Esophagus muscularis mucosa (tissue), 4 donors: ENCODE results near the gene ACE2. TPM values are rescaled to one million over a fixed set of nuclear protein-coding genes. Genes with fewer than 3 reads are reported as not detected.

Experiments
- DNase-seq: peaks from one replicate; pipeline ENCODE4 v3.0.0-alpha.2; 2017; ENCODE audit errors: extremely low spot score
- H3K27ac ChIP-seq, 4 donors: fragments of 200-600 bp; sonication (generic); replicated peaks in 1 of 4; 1 replicate in 3 of 4; 2 replicates in 1 of 4; pipeline ENCODE4 v1.5.1; 2016 to 2019; ENCODE audit warnings: mild to moderate bottlenecking in 1 of 4
- H3K27me3 ChIP-seq, 4 donors: fragments of 200-600 bp; sonication (generic); one replicate each; pipeline versions ENCODE4 v1.5.1 to v1.6.0; 2016 to 2019
- H3K36me3 ChIP-seq, 4 donors: fragments of 200-600 bp; sonication (generic); one replicate each; pipeline ENCODE4 v1.5.1; 2016 to 2019
- H3K4me1 ChIP-seq, 4 donors: fragments of 200-600 bp; sonication (generic); one replicate each; pipeline ENCODE4 v1.5.1; 2016 to 2019
- H3K4me3 ChIP-seq, 4 donors: fragments of 200-600 bp; sonication (generic); 1 replicate in 2 of 4; 2 replicates in 2 of 4; pipeline ENCODE4 v1.5.1; 2016 to 2019; ENCODE audit warnings: mild to moderate bottlenecking in 4 of 4, moderate library complexity in 1 of 4
- H3K9me3 ChIP-seq, 4 donors: fragments of 200-600 bp; sonication (generic); 1 replicate in 3 of 4; 2 replicates in 1 of 4; pipeline ENCODE4 v1.5.1; 2016 to 2019
- CTCF ChIP-seq, 3 experiments: fragments of 200-600 bp in 2 of 3; fragments of 450-650 bp in 1 of 3; sonication (generic) in 2 of 3; IDR thresholded peaks; one replicate each; pipeline ENCODE4 v1.5.1; 2017 to 2019; ENCODE audit warnings: antibody characterized with exemption in 3 of 3, mild to moderate bottlenecking in 2 of 3, moderate library complexity in 1 of 3
- EP300 ChIP-seq: sonication (generic); formaldehyde crosslinking; IDR thresholded peaks from one replicate; pipeline ENCODE4 v1.6.1; 2017; ENCODE audit warnings: antibody characterized with exemption
- POLR2A ChIP-seq: fragments of 450-650 bp; IDR thresholded peaks from one replicate; pipeline ENCODE4 v1.6.1; 2017; ENCODE audit warnings: antibody characterized with exemption, moderate library complexity, mild to moderate bottlenecking, low read depth
- POLR2AphosphoS5 ChIP-seq, 2 donors: sonication (generic); formaldehyde crosslinking; IDR thresholded peaks; one replicate each; pipeline ENCODE4 v1.6.1; 2017; ENCODE audit warnings: antibody characterized with exemption in 2 of 2
- WGBS: methylation state at CpG from one replicate; pipeline ENCODE4 v1.1.5; 2018; 5-methylcytosine and 5-hydroxymethylcytosine counted together
- intact Hi-C: fragments of 100-400 bp; cut with DNase I; formaldehyde crosslinking; loops from one replicate; pipeline ENCODE4 v1.15.1; 2023
- total RNA-seq, 4 donors: library from RNA; depleted of rRNA; stranded (reverse); fragments of >200 nt; gene quantifications; one replicate each; pipeline versions ENCODE4 v1.1.0 to v1.2.1, GENCODE V29; 2016

Gene ACE2
- total RNA-seq, 4 donors from 2014 or later, result 2.9 to 5.2 (median 4.2) TPM

GRCh38 chrX:15566244-15566643 lies 34.5 kb downstream of the ACE2 start:
- no peak for DNase-seq
- no peak overlapping the region for H3K27ac ChIP-seq
- H3K36me3 ChIP-seq, result no peaks in the 10 kb centered on the region
- H3K9me3 ChIP-seq, result no peaks in the 10 kb centered on the region
- TF ChIP-seq CTCF (IDR thresholded peaks at IDR 0.05) (no peak), EP300 (no peak), POLR2AphosphoS5 (IDR thresholded peaks at IDR 0.05) (no peak), POLR2A (no peak)
- H3K27me3 ChIP-seq, result no peaks in the 10 kb centered on the region
- 65% methylated on average over 1 of the region's 1 CpG for WGBS
- H3K4me3 ChIP-seq, result no peak overlapping the region
- no peaks in the 10 kb centered on the region for H3K4me1 ChIP-seq
- intact Hi-C loops, result loop anchor here (10.0 kb wide), 1 partner anchor 211 kb away; no protein-coding TSS in a partner anchor

- no peak for DNase-seq
- intact Hi-C loops, result loop anchor here (5.0 to 10.0 kb wide), 2 partner anchors 93 to 210 kb away; no protein-coding TSS in a partner anchor
- Histone ChIP-seq H3K4me1 (no peaks in the 10 kb centered on the region), H3K27me3 (no peaks in the 10 kb centered on the region), H3K36me3 (no peaks in the 10 kb centered on the region), H3K27ac (no peak overlapping the region), H3K4me3 (no peak overlapping the region), H3K9me3 (no peaks in the 10 kb centered on the region)
- peak; percentile 24 to 53 (median 39) for TF ChIP-seq CTCF (IDR thresholded peaks at IDR 0.05)
- no peak for TF ChIP-seq POLR2A
- TF ChIP-seq EP300, result no peak
- TF ChIP-seq POLR2AphosphoS5 (IDR thresholded peaks at IDR 0.05), result no peak
- 28% methylated on average over 5 of the region's 5 CpGs for WGBS
These were observed 35.7 kb downstream of the ACE2 start for GRCh38 chrX:15564981-15565579.

GRCh38 chrX:15563056-15563455 lies 37.7 kb downstream of the ACE2 start:
- Histone ChIP-seq H3K27ac (no peak overlapping the region), H3K9me3 (no peaks in the 10 kb centered on the region), H3K4me3 (no peak overlapping the region), H3K27me3 (peaks cover 0 to 3% (median 0%) of the 10 kb centered on the region in 4 donors), H3K4me1 (no peaks in the 10 kb centered on the region), H3K36me3 (no peaks in the 10 kb centered on the region)
- intact Hi-C loops, result loop anchor here (5.0 to 10.0 kb wide), 2 partner anchors 91 to 208 kb away; no protein-coding TSS in a partner anchor
- 73% methylated on average over 7 of the region's 7 CpGs for WGBS
- TF ChIP-seq EP300 (no peak), POLR2AphosphoS5 (IDR thresholded peaks at IDR 0.05) (no peak), POLR2A (no peak)
- DNase-seq, result no peak

GRCh38 chrX:15560924-15561323 lies 39.8 kb downstream of the ACE2 start:
- peaks cover 0 to 3% (median 0%) of the 10 kb centered on the region in 4 donors for H3K27me3 ChIP-seq
- H3K9me3 ChIP-seq, result no peaks in the 10 kb centered on the region
- WGBS, result 73% methylated on average over 3 of the region's 3 CpGs
- TF ChIP-seq POLR2AphosphoS5 (IDR thresholded peaks at IDR 0.05), result no peak
- no peak for TF ChIP-seq CTCF (IDR thresholded peaks at IDR 0.05)
- TF ChIP-seq POLR2A, result no peak
- no peak for TF ChIP-seq EP300
- H3K4me1 ChIP-seq, result no peaks in the 10 kb centered on the region
- intact Hi-C loops, result loop anchor here (5.0 to 10.0 kb wide), 2 partner anchors 89 to 206 kb away; no protein-coding TSS in a partner anchor
- no peak overlapping the region for H3K27ac ChIP-seq
- H3K36me3 ChIP-seq, result no peaks in the 10 kb centered on the region
- H3K4me3 ChIP-seq, result no peak overlapping the region
- no peak for DNase-seq

GRCh38 chrX:15559227-15559626 lies 41.5 kb downstream of the ACE2 start:
- intact Hi-C loops, result no loop called here
- Histone ChIP-seq H3K27ac (no peak overlapping the region), H3K4me3 (no peak overlapping the region), H3K9me3 (no peaks in the 10 kb centered on the region), H3K27me3 (peaks cover 0 to 3% (median 0%) of the 10 kb centered on the region in 4 donors), H3K4me1 (no peaks in the 10 kb centered on the region), H3K36me3 (no peaks in the 10 kb centered on the region)
- TF ChIP-seq POLR2AphosphoS5 (IDR thresholded peaks at IDR 0.05) (no peak), EP300 (no peak)
- DNase-seq, result no peak
- 85% methylated on average over 3 of the region's 3 CpGs for WGBS
